Epithelial cell of proximal tubule (primary cell): ENCODE data around the gene MAN2A2. TPM values are rescaled to one million over a fixed set of nuclear protein-coding genes. Genes with fewer than 3 reads are reported as not detected.

Experiments used
- DNase-seq: peaks from one replicate; pipeline ENCODE4 v3.0.0-alpha.2; 2011; ENCODE audit warnings: low read depth
- H3K4me3 ChIP-seq: 2 replicates; pipeline ENCODE4 v1.5.1; 2011; ENCODE audit warnings: low read depth, mild to moderate bottlenecking, low read length
- total RNA-seq: library from RNA; depleted of rRNA; stranded (reverse); fragments of >200 nt; gene quantifications from 2 replicates; pipeline ENCODE4 v1.2.3, GENCODE V29; 2015
- TF ChIP-seq, protein P1 (sequence below): conservative IDR thresholded peaks from 2 replicates; pipeline ENCODE4 v1.5.1; 2012; ENCODE audit warnings: low read depth, mild to moderate bottlenecking, low read length

Gene MAN2A2
- total RNA-seq, 1 donor from 2014 or later = 25.3 TPM

DNA sequence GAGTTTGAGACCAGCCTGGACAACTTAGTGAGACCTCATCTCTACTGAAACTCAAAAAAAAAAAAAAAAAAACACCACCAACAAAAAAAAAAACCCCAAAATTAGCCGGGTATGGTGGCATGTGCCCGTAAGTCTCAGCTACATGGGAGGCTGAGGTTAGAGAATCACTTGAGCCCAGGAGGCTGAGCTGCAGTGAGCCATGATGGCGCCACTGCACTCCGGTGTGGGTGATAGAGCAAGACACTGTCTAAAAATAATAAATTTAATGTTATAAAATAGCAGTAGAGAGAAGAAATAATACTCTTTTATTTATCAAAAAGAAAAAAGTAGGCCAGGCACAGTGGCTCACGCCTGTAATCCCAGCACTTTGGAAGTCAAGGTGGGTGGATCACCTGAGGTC is 69.0 kb downstream of the MAN2A2 start:
- no peak overlapping the region for H3K4me3 ChIP-seq
- TF ChIP-seq, protein P1, sequence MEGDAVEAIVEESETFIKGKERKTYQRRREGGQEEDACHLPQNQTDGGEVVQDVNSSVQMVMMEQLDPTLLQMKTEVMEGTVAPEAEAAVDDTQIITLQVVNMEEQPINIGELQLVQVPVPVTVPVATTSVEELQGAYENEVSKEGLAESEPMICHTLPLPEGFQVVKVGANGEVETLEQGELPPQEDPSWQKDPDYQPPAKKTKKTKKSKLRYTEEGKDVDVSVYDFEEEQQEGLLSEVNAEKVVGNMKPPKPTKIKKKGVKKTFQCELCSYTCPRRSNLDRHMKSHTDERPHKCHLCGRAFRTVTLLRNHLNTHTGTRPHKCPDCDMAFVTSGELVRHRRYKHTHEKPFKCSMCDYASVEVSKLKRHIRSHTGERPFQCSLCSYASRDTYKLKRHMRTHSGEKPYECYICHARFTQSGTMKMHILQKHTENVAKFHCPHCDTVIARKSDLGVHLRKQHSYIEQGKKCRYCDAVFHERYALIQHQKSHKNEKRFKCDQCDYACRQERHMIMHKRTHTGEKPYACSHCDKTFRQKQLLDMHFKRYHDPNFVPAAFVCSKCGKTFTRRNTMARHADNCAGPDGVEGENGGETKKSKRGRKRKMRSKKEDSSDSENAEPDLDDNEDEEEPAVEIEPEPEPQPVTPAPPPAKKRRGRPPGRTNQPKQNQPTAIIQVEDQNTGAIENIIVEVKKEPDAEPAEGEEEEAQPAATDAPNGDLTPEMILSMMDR = no peak
- no peak for DNase-seq

Other genes with a start within 250 kb of the MAN2A2 start
- gene BLM, start 186.0 kb upstream of the MAN2A2 start, total RNA-seq = 13.0 and 18.4 TPM in 2 replicates
- gene FURIN, start 34.7 kb upstream of the MAN2A2 start, total RNA-seq = 91.0 and 104 TPM in 2 replicates
- 24.6 and 24.7 TPM in 2 replicates for gene FES, start 18.8 kb upstream of the MAN2A2 start, total RNA-seq
- 21.8 and 28.5 TPM in 2 replicates for gene HDDC3, start 29.2 kb downstream of the MAN2A2 start, total RNA-seq
- gene UNC45A, start 32.0 kb downstream of the MAN2A2 start, total RNA-seq = 30.8 and 49.5 TPM in 2 replicates
- gene RCCD1, start 51.6 kb downstream of the MAN2A2 start, total RNA-seq = 26.6 and 32.7 TPM in 2 replicates
- 224 and 251 TPM in 2 replicates for gene PRC1, start 91.2 kb downstream of the MAN2A2 start, total RNA-seq
- 16.0 and 17.3 TPM in 2 replicates for gene VPS33B, start 119.3 kb downstream of the MAN2A2 start, total RNA-seq
- not detected in 2 replicates for gene SV2B, start 197.0 kb downstream of the MAN2A2 start, total RNA-seq